ENCODE measurements around the gene TIAM1. TPM values are rescaled to one million over a fixed set of nuclear protein-coding genes. Genes with fewer than 3 reads are reported as not detected.

TIAM1 gene
- total RNA-seq, 4 donors from 2014 or later: 6.5 to 36.4 (median 13.0) TPM

DNA sequence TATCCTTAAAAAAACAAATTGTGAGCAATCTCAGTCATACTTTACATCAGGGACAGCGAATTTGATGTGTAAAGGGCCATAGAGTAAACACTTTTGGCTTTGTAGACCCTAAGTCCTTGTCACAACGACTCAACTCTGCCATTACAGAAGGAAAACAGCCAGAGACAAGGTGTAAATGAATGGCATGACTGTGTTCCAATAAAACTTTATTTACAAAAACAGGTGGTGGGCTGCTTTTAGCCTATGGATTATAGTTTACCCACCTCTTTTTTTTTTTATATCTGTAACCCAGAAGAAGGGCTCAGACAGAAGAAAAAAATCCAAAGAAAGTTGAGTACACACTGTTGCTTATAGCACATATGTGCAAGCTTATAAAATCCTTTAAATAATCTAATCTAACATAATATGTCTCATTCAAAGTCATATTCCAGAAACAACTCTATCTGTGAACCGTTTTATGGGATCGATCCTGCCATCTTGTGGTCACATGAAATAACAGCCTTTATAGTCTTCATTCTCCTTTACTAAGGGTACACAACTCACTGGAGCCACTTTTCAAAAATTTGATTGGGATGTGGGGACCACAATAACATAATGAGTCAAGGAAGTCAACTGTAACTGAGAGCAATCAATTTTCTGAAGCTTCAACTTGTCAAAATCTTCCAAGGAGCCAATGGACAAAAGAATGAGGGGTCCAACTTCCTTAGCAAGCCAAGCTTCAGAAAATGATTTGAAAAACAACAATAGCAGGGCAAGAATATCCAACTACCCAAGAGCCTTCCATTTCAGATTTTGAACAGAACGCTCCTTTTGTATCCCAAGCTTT, 163.6 kb downstream of the TIAM1 start:
- no peak for ATAC-seq (ENCODE audit: low FRiP score)
- DNase-seq (ENCODE audit: low spot score): no peak
- TF ChIP-seq CTCF (IDR thresholded peaks at IDR 0.05): no peak

- no peak for DNase-seq (ENCODE audit: low spot score)
- ATAC-seq (ENCODE audit: low FRiP score): no peak
- TF ChIP-seq CTCF (IDR thresholded peaks at IDR 0.05): no peak
These were observed 167.3 kb downstream of the TIAM1 start for GRCh38 chr21:31176725-31177124.

- no peak for TF ChIP-seq CTCF (IDR thresholded peaks at IDR 0.05)
- DNase-seq (ENCODE audit: low spot score) (no peak), ATAC-seq (ENCODE audit: low FRiP score) (no peak)
These were observed 167.9 kb downstream of the TIAM1 start for GRCh38 chr21:31176080-31176551.

GRCh38 chr21:31173881-31174555, 170.0 kb downstream of the TIAM1 start:
- DNase-seq (ENCODE audit: low spot score) (no peak), ATAC-seq (ENCODE audit: low FRiP score) (no peak)
- TF ChIP-seq CTCF (IDR thresholded peaks at IDR 0.05): no peak

DNA sequence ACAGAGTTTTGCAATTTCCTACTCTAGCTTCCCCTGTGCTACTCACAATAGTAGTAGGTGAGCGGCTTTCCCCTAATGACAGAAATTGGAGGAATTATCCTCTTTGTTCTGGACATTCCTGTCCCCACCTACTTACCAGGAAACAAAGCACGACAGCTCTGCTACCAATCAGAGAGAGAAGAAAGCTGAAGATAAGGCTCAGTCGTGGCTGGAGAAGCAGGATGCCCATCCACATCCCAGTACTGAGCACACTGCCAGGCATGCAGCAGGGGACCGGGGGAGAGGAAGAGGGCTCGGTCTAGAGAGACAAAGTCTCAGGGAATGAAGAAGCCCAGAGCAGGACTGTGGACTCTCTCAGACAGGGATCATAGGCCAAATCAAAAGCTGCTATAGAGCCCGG, 171.7 kb downstream of the TIAM1 start:
- TF ChIP-seq CTCF (IDR thresholded peaks at IDR 0.05): no peak
- ATAC-seq (ENCODE audit: low FRiP score) (no peak), DNase-seq (ENCODE audit: low spot score) (no peak)

- DNase-seq (ENCODE audit: low spot score) (no peak), ATAC-seq (ENCODE audit: low FRiP score) (no peak)
- TF ChIP-seq CTCF (IDR thresholded peaks at IDR 0.05): no peak
These were observed 179.1 kb downstream of the TIAM1 start for GRCh38 chr21:31164713-31165694.
